K562 (cell line): ENCODE results near the gene KAZN. TPM values are rescaled to one million over a fixed set of nuclear protein-coding genes. Genes with fewer than 3 reads are reported as not detected.

ENCODE experiments used
- ATAC-seq: fragments of 200-7000 bp; cut with Tn5 transposase; 3 replicates; pipeline ENCODE4 v1.9.1; 2020; ENCODE audit warnings: moderate library complexity
- BruUV-seq: library from RNA; stranded (reverse); fragments of 400-500 nt; replicated peaks from 2 replicates; lab custom pipeline; 2021; lab: Mats Ljungman, UMichigan
- CTCF ChIA-PET: fragments of 300-600 bp; formaldehyde crosslinking; extraction: SDS; loops from one replicate; lab custom pipeline; 2021; ENCODE audit warnings: low intra/inter-chr PET ratio; lab: Yijun Ruan, JAX
- POLR2A ChIA-PET: fragments of 300-600, 350-650 bp; sonication (Branson Sonifier 250); formaldehyde crosslinking; extraction: SDS; loops from one replicate; lab custom pipeline; 2021; ENCODE audit warnings: antibody characterized with exemption, inconsistent platforms; lab: Yijun Ruan, JAX
- DNase-seq, 4 experiments: peaks; one replicate each; pipeline versions ENCODE4 v3.0.0 to v3.0.0-alpha.2; 2011 to 2018; ENCODE audit warnings: low spot score in 3 of 4, mixed read lengths in 3 of 4; ENCODE audit errors: extremely low read depth in 1 of 4
- FAIRE-seq: peaks from 2 replicates; lab custom pipeline; 2011; peaks lifted over from hg19 to GRCh38; lab: Jason Lieb, UNC
- H2AFZ ChIP-seq: 2 replicates; pipeline ENCODE4 v1.6.0; 2011; ENCODE audit warnings: low read depth, low read length, control low read depth, inconsistent platforms
- H3K27ac ChIP-seq: fragments of 200-600 bp; 3 replicates; pipeline ENCODE4 v1.8.0; 2011; ENCODE audit warnings: low read depth, mild to moderate bottlenecking, control low read depth, inconsistent platforms, low read length, moderate library complexity, mixed read lengths; ENCODE audit errors: extremely low read depth
- H3K27me3 ChIP-seq, 2 experiments: fragments of 300-600 bp in 1 of 2; 2 replicates in 1 of 2; 3 replicates in 1 of 2; pipeline versions ENCODE4 v1.6.0 to v1.8.0; 2011; ENCODE audit warnings: inconsistent platforms in 2 of 2, low read length in 2 of 2, mild to moderate bottlenecking in 1 of 2, mixed read lengths in 1 of 2, moderate library complexity in 1 of 2; ENCODE audit not compliant: control insufficient read depth in 2 of 2, insufficient read depth in 2 of 2
- H3K36me3 ChIP-seq: fragments of 300-600 bp; 3 replicates; pipeline ENCODE4 v1.8.0; 2011; ENCODE audit warnings: mild to moderate bottlenecking, low read length, inconsistent platforms; ENCODE audit not compliant: control insufficient read depth, insufficient read depth
- H3K4me1 ChIP-seq, 2 experiments: fragments of 200-600 bp in 1 of 2; replicated peaks in 1 of 2; 2 replicates in 1 of 2; 3 replicates in 1 of 2; pipeline versions ENCODE4 v1.5.1 to v1.8.0; 2011; ENCODE audit warnings: inconsistent platforms in 2 of 2, low read length in 2 of 2, mild to moderate bottlenecking in 1 of 2, mixed read lengths in 1 of 2, moderate library complexity in 1 of 2; ENCODE audit not compliant: control insufficient read depth in 2 of 2, insufficient read depth in 2 of 2
- H3K4me2 ChIP-seq: 2 replicates; pipeline ENCODE4 v1.6.1; 2011; ENCODE audit warnings: low read length, control low read depth, inconsistent platforms, mixed read lengths; ENCODE audit not compliant: insufficient read depth
- H3K4me3 ChIP-seq: fragments of 200-600 bp; sonication (generic), shearing (Covaris generic); 2 replicates; pipeline ENCODE4 v1.5.1; 2016; ENCODE audit warnings: control low read depth, inconsistent platforms
- H3K79me2 ChIP-seq: fragments of 200-600 bp; 3 replicates; pipeline ENCODE4 v1.8.0; 2011; ENCODE audit warnings: low read length, inconsistent platforms; ENCODE audit not compliant: control insufficient read depth, insufficient read depth
- H3K9ac ChIP-seq, 2 experiments: 2 replicates each; pipeline versions ENCODE4 v1.6.0 to v1.6.1; 2011; ENCODE audit warnings: low read depth in 2 of 2, low read length in 2 of 2, control low read depth in 1 of 2, inconsistent platforms in 1 of 2, mild to moderate bottlenecking in 1 of 2, mixed read lengths in 1 of 2; ENCODE audit not compliant: insufficient read depth in 1 of 2
- H3K9me1 ChIP-seq: one replicate; pipeline ENCODE4 v1.6.0; 2011; ENCODE audit warnings: inconsistent platforms, mild to moderate bottlenecking, low read length, moderate library complexity; ENCODE audit not compliant: control insufficient read depth, insufficient read depth
- H3K9me3 ChIP-seq: replicated peaks from 2 replicates; pipeline ENCODE4 v1.5.1; 2011; ENCODE audit warnings: low read depth, low read length, inconsistent platforms; ENCODE audit not compliant: control insufficient read depth, insufficient read depth
- H4K20me1 ChIP-seq: replicated peaks from 2 replicates; pipeline ENCODE4 v1.6.1; 2011; ENCODE audit warnings: low read length, inconsistent platforms, mixed read lengths; ENCODE audit not compliant: control insufficient read depth, insufficient read depth
- BRD9 ChIP-seq: fragments of 450-650 bp; IDR thresholded peaks from 2 replicates; pipeline ENCODE4 v1.6.1; 2018; ENCODE audit warnings: low read depth; ENCODE audit not compliant: partially characterized antibody
- CHD7 ChIP-seq: fragments of 200-600 bp; sonication (generic); IDR thresholded peaks from one replicate; pipeline ENCODE4 v1.6.1; 2012; ENCODE audit warnings: mild to moderate bottlenecking, low read depth, low read length, inconsistent platforms
- FOXK2 ChIP-seq, 2 experiments: fragments of 450-650 bp; IDR thresholded peaks in 1 of 2; conservative IDR thresholded peaks in 1 of 2; 2 replicates each; pipeline ENCODE4 v1.6.1; 2016; ENCODE audit warnings: low read depth in 2 of 2, mild to moderate bottlenecking in 1 of 2
- KAT8 ChIP-seq: fragments of 450-650 bp; IDR thresholded peaks from 2 replicates; pipeline ENCODE4 v1.6.1; 2016; ENCODE audit warnings: low read depth, mild to moderate bottlenecking
- RBBP5 ChIP-seq: fragments of 200-600 bp; sonication (generic); IDR thresholded peaks from 2 replicates; pipeline ENCODE4 v1.6.1; 2012; ENCODE audit warnings: borderline replicate concordance, mild to moderate bottlenecking, low read length, control low read depth, inconsistent platforms; ENCODE audit not compliant: insufficient read depth, poor library complexity, severe bottlenecking
- TAF1 ChIP-seq: IDR thresholded peaks from 2 replicates; pipeline ENCODE4 v1.6.1; 2011; ENCODE audit warnings: mild to moderate bottlenecking, low read length, moderate library complexity; ENCODE audit not compliant: insufficient read depth, control insufficient read depth, severe bottlenecking; ENCODE audit errors: extremely low read depth
- ZNF23 ChIP-seq: fragments of 250-450 bp; sonication (Bioruptor Pico); IDR thresholded peaks from 2 replicates; pipeline ENCODE4 v1.4.0; 2020; ENCODE audit warnings: mild to moderate bottlenecking
- WGBS: fragments of 100-300 bp; shearing (Covaris generic); methylation state at CpG from one replicate; pipeline ENCODE4 v1.1.6; 2016; ENCODE audit warnings: low coverage, mixed read lengths; ENCODE audit not compliant: insufficient coverage; ENCODE audit errors: missing lambda C conversion rate; 5-methylcytosine and 5-hydroxymethylcytosine counted together
- in situ Hi-C: fragments of 300-500 bp; cut with MboI; formaldehyde crosslinking; loops from 4 replicates; pipeline ENCODE4 v1.15.0; 2018; ENCODE audit warnings: inconsistent platforms, mixed read lengths
- intact Hi-C: fragments of 100-400 bp; cut with micrococcal nuclease; formaldehyde crosslinking; loops from 2 replicates; pipeline ENCODE4 v1.14.2; 2022
- polyA plus RNA-seq, 8 experiments: library from polyadenylated mRNA; depleted of rRNA in 4 of 8; stranded (reverse) in 5 of 8; unstranded in 3 of 8; fragments of >200 nt; fragmentation: Nextera tagmentation in 2 of 8; fragmentation: Illumina TruSeq in 1 of 8; extraction: Ambion mirVana in 2 of 8; extraction: Trizol in 1 of 8; gene quantifications; 2 replicates each; pipeline versions ENCODE4 v1.2.1 to v1.2.3, GENCODE V29; 2011 to 2014; ENCODE audit warnings: inconsistent platforms in 1 of 8, missing spikeins in 1 of 8
- total RNA-seq, 7 experiments: library from RNA; depleted of rRNA in 6 of 7; stranded (reverse); fragments of >200 nt in 6 of 7; fragmentation: Illumina TruSeq in 2 of 7; extraction: Trizol in 2 of 7; gene quantifications; 2 replicates each; pipeline versions ENCODE4 v1.2.1 to v1.2.3, GENCODE V29; 2011 to 2021; ENCODE audit warnings: low replicate concordance in 1 of 7

Gene KAZN
- total and polyA plus RNA-seq, 9 of the 15 experiments (the other 6 are each of a cell fraction or from before 2014, with no cell fraction given): 2.1 to 21.6 (median 5.4) TPM

GRCh38 chr1:14815175-14815877 is 216.8 kb downstream of the KAZN start:
- FAIRE-seq (no peak), DNase-seq (no peak), ATAC-seq (no peak)
- Histone ChIP-seq H2AFZ (no peak overlapping the region), H3K36me3 (no peaks in the 10 kb centered on the region), H3K9ac (0 out of 4 replicates have a peak overlapping the region, but pooled peaks of 1 of the 2 experiments have one; percentile 6), H4K20me1 (no peaks in the 10 kb centered on the region), H3K9me1 (no peaks in the 10 kb centered on the region), H3K27me3 (no peaks in the 10 kb centered on the region; a peak in 1 of 5 replicates), H3K4me3 (no peak overlapping the region), H3K79me2 (no peaks in the 10 kb centered on the region), H3K4me1 (peaks cover 4 to 16% of the 10 kb centered on the region in 2 experiments; a peak in 4 of 5 replicates), H3K4me2 (no peak overlapping the region), H3K27ac (no peak overlapping the region), H3K9me3 (peaks cover 4% of the 10 kb centered on the region; the same call in 1 of the 2 replicates)
- CTCF ChIA-PET: no interaction called here
- 20% methylated on average over 7 of the region's 7 CpGs for WGBS
- in situ Hi-C loops: no loop called here
- no TSS peak for BruUV-seq
- POLR2A ChIA-PET: interaction anchor here (0.6 to 0.8 kb wide), 3 partner anchors 19 to 82 kb away, joined by 3 read pairs; no protein-coding TSS in a partner anchor
- intact Hi-C loops: no loop called here
- TF ChIP-seq BRD9: no peak
- TF ChIP-seq RBBP5: no peak
- no peak for TF ChIP-seq ZNF23 (CRISPR knock-in tag)
- TF ChIP-seq CHD7: no peak
- TF ChIP-seq TAF1: no peak
- no peak for TF ChIP-seq FOXK2 (conservative IDR thresholded peaks at IDR 0.05 in 1 of 2, IDR thresholded peaks at IDR 0.05 in 1 of 2; ENCODE audit: low read depth in 2 of 2)
- no peak for TF ChIP-seq KAT8
